HG02798 (cell line): Measurements from ENCODE around the gene SLC25A25.
"Not testable (repeated sequence)": the region's sequence is repeated elsewhere in the genome, so short reads cannot be mapped to it uniquely, and the experiment has no call there.

ENCODE experiments used
- ATAC-seq: cut with Tn5 transposase; IDR thresholded peaks from one replicate; pipeline ENCODE4 v1.9.1; 2021; ENCODE audit warnings: mild to moderate bottlenecking; ENCODE audit not compliant: unreplicated experiment, poor library complexity

SLC25A25 gene

DNA sequence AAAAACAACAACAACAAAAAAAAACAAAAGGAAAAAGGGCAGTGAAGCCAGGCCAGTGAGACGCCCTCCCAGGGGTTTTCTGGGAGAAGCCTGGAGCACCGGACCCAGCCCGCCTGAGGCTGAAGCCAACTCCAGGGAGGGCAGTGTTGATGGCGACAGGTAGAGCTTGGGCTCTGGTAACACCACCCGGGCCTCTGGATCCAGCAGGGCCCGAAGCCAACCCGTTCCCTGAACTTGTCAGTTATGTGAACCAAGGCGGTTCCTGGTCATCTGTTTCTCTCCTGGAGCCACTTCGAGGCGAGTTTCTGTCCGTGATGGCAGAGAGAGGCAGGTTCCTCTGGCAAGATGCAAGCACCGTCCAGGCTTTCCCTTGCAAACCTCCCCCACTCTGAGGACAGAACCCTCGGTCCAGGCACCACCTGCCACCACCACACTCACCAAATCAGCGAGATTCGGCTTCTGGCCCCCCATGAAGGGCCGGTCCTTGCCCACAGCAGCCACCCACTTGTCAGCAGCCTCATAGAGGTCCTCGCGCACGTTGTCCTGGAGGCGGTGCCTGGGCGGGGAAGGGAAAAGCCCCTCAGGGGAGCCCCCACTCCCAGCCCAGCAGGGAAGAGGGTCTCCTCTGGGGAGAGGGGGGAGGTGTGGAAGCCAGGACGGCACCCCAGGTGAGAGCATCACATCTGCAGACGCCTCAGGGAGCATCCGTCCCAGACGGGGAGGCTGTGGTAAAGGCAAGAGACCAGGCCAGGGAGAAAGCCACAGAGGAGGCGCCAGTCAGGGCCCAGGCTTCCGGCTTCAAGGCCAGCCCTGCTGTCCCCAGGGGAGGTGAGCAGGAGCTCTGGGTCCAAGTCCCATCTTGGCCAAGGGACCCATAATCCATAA, 54.1 kb downstream of the SLC25A25 start:
- no peak for ATAC-seq

DNA sequence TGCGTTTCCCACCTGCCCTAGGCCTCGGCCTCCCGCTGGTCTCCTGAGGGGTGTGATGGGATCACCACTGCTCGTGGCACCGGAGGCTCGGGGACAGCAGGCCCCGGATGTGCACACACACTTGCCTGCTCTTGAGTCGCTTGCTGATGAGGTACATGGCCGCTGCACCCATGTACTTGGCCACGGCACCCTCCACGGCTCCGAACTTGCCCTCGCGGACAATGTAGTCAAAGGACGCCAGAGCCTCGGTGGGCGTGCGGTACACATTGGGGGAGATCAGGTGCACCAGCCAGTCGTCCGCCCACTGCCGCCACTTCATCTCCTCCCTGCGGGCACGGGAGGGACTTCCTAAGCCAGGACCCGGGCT, 54.8 kb downstream of the SLC25A25 start:
- no peak for ATAC-seq

DNA sequence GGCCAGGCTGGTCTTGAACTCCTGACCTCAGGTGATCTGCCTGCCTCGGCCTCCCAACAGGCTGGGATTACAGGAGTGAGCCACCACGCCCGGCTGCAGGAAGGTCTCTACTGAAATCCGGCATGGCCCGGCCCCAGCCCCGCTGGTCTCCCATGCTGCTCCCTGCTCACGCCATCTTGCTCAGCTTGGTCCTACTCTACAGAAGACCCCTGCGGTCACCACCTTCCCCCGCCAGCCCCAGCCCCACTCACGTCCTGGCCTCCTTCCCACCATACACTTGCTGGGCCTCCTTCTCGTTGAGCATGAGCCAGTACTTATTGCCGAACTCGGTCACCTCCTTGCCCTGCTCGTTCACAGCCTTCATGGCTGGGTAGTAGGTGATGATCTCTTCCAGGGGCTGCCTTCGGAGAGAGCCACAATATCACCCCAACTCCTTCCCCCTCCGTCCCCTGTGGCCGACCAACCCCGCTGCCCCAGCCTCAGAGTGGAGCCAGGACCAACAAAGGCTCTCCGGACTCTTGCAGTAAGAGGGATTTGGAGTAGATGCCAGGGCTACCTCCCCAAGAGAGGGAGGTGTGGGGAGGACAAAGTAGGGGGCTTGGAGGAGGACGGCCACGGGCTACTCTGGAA, 55.5 kb downstream of the SLC25A25 start:
- no peak for ATAC-seq

DNA sequence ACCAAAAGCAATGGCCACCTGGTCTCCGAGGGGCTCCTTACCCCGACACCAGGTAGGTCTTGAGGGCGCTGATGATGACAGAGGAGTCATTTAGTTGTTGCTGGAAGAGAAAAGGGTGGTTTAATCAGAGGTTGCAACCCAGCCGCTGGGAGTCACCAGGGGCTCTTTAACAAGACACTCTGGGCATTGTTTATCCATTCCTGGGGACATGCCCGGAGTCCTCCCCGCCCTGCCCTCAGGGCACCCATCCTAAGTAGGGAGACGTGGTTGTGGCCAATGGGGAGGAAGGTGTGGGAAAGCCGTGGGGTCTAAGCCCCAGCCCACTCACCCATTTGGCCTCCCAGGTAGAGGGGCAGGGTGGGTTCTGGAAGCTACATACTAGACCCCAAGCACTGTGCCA, 56.4 kb downstream of the SLC25A25 start:
- ATAC-seq = no peak

DNA sequence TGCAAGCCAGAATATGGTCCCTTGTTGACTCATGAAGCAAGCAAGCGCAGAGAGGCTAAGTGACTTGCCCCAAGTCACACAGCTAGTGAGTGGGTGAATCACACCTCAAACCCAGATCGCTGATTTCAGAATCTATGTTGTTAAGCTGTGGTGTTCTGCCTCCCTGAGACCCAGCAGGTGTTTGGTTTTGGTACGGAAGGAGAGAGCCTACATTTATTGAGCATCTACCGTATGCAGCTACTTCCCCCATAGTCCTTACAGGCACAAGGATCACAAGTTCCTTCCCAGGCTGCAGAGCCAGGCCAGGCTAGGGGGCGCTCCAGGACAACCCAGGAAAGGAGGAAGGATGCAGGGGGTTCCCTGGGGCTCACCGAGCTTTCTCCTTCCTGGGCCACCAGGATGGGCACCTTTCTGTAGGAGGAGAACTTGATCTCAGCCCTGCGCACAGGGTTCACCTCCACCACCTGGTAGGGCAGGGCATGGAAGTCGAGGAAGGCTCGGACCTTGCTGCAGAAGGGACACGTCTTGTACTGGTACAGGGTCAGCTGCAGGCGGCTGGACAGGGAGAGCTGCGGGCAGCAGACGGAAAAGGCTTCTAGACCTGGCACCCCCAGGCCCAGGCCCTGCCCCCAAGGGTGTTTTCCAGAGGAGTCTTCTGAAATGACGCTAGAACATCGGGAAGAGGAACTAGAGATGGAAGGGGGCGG, 57.0 kb downstream of the SLC25A25 start:
- no peak for ATAC-seq

DNA sequence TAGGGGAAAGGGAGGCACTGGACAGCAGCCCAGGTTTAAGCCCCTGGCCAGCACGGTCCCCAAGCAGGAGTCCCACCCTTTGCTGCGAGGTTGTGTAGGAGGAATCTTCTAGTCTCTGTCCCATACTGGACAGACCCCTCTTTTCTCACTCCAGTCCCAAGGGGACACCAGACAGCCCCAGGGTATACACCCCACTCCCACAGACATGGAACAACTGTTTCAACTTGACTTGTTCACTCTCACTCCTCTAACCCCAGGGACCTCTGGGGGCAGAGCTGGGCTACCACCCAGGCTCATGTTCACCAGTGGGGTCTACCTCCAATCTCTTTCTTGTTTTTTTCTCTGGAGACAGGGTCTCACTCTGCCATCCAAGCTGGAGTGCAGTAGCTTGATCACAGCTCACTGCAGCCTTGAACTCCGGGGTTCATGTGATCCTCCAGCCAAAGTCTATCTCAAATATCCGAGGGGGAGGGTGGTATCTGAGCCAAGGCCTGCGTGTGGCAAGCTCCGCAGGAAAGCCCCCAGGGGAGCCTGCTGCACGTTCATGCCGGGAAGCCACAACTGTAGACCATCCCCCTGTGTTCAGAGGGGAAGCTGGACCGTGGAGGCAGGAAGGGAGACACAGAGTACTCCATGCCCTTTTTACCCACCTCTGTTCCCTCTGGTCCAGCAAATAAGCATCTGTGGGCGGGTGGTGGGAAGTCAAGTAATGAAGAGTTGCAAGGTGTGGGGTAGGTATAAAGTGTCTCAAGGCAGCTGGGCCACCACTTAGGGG, 57.7 kb downstream of the SLC25A25 start:
- ATAC-seq = no peak

DNA sequence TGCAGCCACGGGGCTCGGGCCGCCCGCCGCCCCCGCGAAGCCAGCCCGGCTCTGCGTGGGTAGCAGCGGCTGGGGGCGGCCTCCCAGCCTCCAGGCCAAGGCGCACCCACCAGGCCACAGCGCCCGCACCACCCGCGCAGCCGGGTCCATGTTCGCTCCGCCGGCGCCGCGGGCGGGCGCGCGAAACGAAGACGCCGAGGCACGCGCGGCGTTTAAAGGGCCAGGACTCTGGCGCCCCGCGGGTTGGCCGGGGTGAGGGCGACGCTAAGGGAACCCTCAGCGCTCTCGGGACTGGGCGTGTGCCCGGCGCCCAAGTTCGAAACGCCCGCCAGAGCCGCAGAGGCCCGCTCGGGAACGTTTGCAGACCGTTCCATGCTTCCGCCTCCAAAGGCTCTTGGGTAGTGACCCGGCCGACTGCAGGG, 59.5 kb downstream of the SLC25A25 start, which contains the start of gene PTGES2:
Gene PTGES2 (minus strand): TSS at position 162 of the 422 bp plus-strand sequence. CDS start 12 bp downstream, at position 150.
- ATAC-seq = peak; percentile 71

DNA sequence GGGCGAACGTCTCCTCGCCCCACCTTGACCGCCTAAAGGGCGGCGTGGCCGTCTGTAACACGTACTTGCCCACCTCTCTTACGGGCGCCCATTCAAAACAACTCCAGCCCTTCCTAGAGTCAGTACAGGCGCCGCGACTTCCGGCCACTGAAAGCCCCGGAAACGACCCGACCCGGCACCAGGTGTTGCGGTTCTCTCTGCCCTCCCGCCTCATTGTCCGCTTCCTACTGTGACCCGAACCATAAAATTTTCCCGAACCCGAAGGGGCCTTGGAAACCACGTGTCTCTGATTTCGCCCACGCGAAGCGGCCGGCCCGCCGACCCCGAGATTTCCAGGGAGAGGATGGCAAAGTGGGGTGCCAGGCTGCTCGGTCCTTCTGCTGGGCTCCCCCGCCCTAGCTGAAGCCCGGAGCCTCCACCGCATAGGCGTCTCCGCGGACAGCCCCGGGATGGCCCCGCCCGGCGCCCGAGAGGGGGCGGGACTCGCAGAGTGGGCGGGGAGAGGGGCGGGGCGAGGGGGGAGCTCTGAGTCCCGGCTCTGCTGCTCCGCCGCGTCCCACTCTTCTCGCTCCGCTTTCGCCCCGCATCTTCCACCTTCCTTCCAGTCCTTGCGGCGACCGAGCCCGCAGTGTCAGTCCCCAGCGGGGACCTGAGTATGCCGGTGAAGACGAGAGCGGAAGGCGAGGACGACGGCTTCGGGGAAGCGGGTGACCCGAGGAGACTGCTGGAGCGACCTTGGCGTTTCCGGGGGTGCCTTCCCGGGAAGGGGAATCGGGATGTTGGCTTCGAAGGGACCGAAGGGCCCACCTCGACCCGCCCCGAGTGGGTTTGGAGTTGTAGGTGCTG, 60.2 kb downstream of the SLC25A25 start:
- ATAC-seq = peak; percentile 69

DNA sequence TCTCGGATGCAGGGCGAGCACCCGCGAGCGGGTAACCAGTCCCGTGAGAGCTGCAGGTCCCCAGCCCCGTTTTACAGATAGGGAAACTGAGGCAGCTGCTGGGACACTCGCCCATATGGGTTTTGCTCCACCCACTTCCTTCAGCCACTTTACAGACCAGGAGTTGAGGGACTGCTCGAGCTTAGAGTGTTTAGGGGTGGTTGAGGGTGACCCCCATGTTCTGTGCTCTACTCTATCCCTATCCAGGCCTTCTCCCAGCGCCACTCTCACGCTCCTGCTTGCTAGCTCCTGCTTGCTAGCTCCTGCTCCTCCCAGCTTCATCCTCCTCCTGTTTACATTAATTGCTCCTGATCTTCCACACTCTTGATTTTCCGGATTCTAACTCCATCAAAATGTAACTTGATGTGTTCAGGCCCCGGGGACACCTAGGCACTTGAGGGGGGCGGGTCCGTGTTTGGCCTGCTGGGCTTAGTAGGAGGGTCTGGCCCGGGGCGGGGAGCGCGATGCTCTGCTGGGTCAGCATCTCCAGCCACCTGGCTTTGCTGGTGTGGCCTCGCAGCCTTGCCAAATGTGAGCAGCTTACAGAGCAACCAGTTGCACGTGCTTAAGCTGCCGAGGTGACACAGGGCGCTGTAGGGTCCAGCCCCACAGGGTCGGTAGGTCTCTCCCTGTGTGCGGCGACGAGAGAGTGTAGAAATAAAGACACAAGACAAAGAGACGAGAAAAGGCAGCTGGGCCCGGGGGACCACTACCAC, 61.0 kb downstream of the SLC25A25 start:
- no peak for ATAC-seq

DNA sequence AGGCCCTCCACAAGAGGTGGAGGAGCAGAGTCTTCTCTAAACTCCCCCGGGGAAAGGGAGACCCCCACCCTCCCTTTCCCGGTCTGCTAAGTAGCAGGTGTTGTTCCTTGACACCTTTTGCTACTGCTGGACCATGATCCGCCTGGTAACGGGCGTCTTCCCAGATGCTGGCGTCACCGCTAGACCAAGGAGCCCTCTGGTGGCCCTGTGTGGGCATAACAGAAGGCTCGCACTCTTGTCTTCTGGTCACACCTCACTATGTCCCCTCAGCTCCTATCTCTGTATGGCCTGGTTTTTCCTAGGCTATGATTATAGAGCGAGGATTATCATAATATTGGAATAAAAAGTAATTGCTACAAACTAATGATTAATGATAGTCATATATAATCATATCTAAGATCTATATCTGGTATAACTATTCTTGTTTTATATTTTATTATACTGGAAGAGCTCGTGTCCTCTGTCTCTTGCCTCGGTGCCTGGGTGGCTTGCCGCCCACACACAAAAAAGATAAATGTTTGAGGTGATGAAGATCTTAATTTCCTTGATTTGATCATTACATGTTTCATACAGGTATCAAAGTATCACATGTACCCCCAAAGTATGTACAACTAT, 62.1 kb downstream of the SLC25A25 start:
- not testable (repeated sequence) for ATAC-seq

DNA sequence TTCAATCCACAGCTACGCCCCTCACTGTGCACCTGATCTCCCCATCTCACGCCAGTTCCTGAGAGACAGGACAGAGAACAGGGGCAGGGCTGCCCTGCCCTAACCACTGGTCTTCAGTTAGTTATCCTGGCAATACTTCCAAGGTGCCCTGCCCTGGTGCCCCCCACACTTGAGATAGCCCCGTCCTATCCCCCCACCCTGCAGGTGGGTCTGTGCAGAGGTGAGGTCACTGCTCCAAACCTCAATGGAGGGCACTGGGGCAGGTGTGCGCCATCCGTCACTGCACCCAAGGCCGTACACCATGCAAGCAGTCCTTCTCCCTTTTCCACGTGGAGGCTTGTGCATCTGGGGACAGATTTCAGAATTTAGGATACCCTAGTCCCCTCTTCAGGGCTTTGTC, 62.6 kb downstream of the SLC25A25 start:
- not testable (repeated sequence) for ATAC-seq

DNA sequence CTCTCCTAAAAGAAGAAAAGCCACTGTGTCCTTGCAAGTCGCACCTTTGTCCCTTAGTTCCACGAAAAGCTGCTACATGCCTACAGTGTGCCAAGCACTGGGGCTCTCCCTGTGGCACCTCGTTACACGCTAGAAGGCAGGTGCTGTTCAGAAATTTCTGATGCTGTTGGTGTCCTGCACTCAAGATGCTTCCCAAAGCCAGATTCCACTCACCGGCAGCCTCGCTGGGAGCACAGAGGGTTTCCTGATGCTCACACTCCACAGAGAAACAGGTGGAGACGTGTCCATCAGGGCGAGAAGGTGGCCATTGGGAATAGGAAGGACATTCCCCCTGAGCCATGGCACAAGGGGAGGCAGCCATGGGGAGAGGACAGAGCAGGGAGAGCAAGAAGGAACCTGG, 63.3 kb downstream of the SLC25A25 start:
- ATAC-seq = not testable (repeated sequence)

DNA sequence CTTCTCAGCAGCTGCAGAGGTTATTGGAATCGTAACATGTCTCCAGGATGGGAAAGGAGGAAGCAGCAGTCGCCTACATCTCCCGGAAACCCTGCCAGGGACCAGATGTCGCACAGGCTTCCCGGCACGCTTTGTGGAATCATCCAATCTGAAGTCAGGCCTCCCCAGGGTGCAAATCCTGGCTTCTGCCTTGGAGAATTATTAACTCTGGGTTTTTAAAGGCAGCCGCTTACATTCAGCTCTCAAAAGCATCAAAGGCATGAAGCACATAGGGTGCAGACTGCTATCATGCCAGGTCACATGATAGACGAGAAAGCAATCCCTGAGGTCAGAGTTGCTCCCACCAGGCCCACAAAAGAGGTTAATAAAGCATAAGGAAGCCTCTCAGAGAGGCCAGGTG, 64.1 kb downstream of the SLC25A25 start:
- ATAC-seq = not testable (repeated sequence)

DNA sequence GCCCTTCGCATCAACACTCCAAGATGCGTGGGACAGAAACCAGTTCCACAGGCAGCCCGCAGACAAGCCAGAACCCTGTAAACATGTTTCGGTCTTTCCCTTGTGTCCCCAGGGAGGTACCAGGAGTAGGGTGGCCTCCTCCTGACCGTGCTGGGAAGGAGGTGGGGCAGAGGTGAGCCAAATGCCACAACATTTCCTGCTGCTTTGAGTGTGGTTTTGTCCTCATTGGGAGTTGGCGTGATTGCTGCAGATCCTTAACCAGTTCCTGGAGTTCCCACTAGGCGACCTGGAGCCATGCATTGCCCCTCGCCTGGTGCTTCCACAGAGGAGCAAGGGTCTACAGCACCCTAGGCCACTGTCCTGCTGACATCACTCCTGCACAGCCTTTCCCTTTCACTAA, 67.5 kb downstream of the SLC25A25 start:
- ATAC-seq = not testable (repeated sequence)

DNA sequence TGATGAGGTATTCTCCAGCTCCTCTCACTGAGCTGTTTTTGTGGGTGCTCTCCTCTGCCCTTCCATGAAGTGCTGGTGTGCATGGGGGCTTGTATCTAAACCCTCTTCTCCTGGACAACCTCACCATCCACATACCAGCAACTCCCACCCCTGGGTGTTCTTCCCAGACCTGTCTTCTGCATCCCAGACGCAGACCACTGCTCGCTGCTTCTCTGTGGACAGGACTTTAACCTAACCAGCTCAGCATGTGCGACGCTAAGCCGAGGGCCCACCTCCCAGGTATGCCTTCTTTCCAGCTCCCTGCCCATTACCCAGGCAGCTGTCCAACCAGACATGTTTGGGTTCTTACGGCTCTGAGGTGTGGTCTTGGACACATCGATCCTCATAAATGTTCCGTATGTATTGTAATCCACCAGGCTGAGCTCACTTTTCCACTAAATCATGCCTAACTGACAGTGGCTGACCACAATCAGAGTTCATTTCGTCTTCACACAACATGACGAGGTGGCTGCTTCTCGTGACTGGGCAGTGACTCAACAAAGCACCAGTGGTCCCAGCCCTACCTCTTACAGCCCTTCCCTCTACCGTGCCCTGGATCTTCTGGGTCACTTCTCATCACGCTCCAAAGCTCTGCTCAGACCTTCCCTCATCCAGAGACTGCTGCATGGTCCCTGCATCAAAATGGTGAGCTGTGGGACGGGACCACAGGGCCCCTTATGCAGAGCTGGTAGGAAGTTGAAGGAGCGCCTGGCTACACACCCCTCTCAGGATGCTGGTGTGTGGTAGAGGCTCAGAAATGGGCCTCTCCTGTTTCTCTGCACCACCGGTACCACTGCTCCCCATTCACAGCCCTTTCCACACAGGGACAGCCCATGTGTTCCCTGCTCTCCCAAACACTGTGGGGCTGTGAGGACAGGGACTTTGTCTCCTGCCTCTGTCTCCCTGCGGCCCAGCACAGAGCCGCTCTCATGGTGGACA, 69.1 kb downstream of the SLC25A25 start:
- no peak for ATAC-seq

DNA sequence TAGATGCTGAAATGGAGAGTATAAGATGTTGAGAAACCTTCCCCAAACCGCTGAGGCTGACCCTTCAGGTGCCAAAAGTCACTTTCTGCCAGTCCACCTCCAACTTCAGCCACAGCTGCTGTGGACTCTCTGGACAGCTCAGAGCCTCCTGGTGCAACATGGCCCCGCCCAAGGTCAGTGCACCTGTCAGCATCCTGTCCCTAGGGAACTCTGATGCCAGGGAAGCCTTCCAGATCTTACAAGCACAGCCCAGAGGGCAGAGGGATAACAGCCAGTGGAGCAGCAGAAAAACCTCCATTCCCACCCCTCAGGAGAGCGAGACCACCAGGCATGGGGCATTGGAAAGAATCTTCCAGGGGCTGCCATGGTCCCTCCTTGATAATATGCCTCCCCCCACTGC, 70.0 kb downstream of the SLC25A25 start:
- ATAC-seq = no peak

DNA sequence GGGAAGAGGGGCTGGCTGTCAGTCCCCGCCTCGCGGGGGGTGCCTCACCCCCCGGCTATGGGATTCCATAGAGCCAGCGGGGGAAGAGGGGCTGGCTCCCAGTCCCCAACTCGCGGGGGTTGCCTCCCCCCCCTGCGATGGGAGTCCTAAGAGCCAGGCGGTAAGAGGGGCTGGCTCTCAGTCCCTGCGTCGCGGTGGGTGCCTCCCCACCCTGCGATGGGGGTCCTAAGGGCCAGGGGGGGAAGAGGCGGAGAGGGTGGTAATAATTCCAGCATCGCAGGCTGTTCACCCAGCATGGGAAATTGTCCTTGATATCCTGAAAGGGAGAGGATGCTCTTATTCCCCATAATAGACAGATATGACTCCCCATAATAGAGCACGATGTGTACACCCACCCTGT, 71.6 kb downstream of the SLC25A25 start:
- no peak for ATAC-seq
